Panc1 (cell line): ENCODE measurements around the gene FBXL12. TPM values are rescaled to one million over a fixed set of nuclear protein-coding genes. Genes with fewer than 3 reads are reported as not detected.

Source experiments
- ATAC-seq: fragments of 200-7000 bp; cut with Tn5 transposase; 2 replicates; pipeline ENCODE4 v1.9.1; 2020; ENCODE audit warnings: mild to moderate bottlenecking, moderate library complexity
- BruUV-seq: library from RNA; stranded (reverse); fragments of 400-500 nt; replicated peaks from 2 replicates; lab custom pipeline; 2021; lab: Mats Ljungman, UMichigan
- CTCF ChIA-PET: fragments of 300-600 bp; sonication (Branson Sonifier 250); formaldehyde crosslinking; loops from one replicate; lab custom pipeline; 2022; ENCODE audit warnings: antibody characterized with exemption; lab: Charles Lee
- POLR2A ChIA-PET: fragments of 300-600 bp; sonication (Branson Sonifier 250); formaldehyde crosslinking; loops from one replicate; lab custom pipeline; 2022; ENCODE audit warnings: antibody characterized with exemption; lab: Charles Lee
- DNase-seq: peaks from one replicate; pipeline ENCODE4 v3.0.0-alpha.2; 2010; ENCODE audit warnings: low read depth, low spot score
- H3K27ac ChIP-seq: 2 replicates; pipeline ENCODE4 v1.5.1; 2011; ENCODE audit warnings: mild to moderate bottlenecking, low read length, inconsistent platforms
- H3K27me3 ChIP-seq: fragments of 200-500 bp; sonication (Bioruptor generic); 2 replicates; pipeline ENCODE4 v1.6.0; 2014; ENCODE audit warnings: low read length, inconsistent platforms; ENCODE audit not compliant: control insufficient read depth, insufficient read depth
- H3K36me3 ChIP-seq: fragments of 200-500 bp; sonication (Bioruptor generic); 2 replicates; pipeline ENCODE4 v1.5.1; 2014; ENCODE audit warnings: inconsistent platforms, mild to moderate bottlenecking, low read length, moderate library complexity; ENCODE audit not compliant: control insufficient read depth, insufficient read depth
- H3K4me1 ChIP-seq: 2 replicates; pipeline ENCODE4 v1.5.1; 2011; ENCODE audit warnings: inconsistent platforms, mild to moderate bottlenecking, low read length, moderate library complexity; ENCODE audit not compliant: control insufficient read depth, insufficient read depth
- H3K4me3 ChIP-seq, 2 experiments: 2 replicates each; pipeline ENCODE4 v1.5.1; 2011 to 2012; ENCODE audit warnings: low read depth in 2 of 2, low read length in 2 of 2, mild to moderate bottlenecking in 2 of 2, inconsistent platforms in 1 of 2, moderate library complexity in 1 of 2
- H3K9me3 ChIP-seq: fragments of 200-500 bp; sonication (Bioruptor generic); 2 replicates; pipeline ENCODE4 v1.5.1; 2014; ENCODE audit warnings: low read depth, mild to moderate bottlenecking, inconsistent platforms, low read length, moderate library complexity; ENCODE audit not compliant: control insufficient read depth, insufficient read depth
- CTCF ChIP-seq: fragments of 450-650 bp; IDR thresholded peaks from 2 replicates; pipeline ENCODE4 v1.5.1; 2017; ENCODE audit warnings: mild to moderate bottlenecking
- POLR2AphosphoS5 ChIP-seq: IDR thresholded peaks from 2 replicates; pipeline ENCODE4 v1.6.1; 2012; ENCODE audit warnings: mild to moderate bottlenecking, low read depth, low read length, moderate library complexity
- REST ChIP-seq, 2 experiments: IDR thresholded peaks; 2 replicates each; pipeline ENCODE4 v1.6.1; 2011 to 2012; ENCODE audit warnings: low read depth in 2 of 2, control low read depth in 1 of 2, low read length in 1 of 2, mild to moderate bottlenecking in 1 of 2, moderate library complexity in 1 of 2; ENCODE audit not compliant: insufficient read depth in 1 of 2
- SIN3A ChIP-seq: IDR thresholded peaks from 2 replicates; pipeline ENCODE4 v1.6.1; 2012; ENCODE audit warnings: low read depth, mild to moderate bottlenecking, low read length, moderate library complexity, borderline replicate concordance; ENCODE audit not compliant: insufficient read depth
- TCF7L2 ChIP-seq: IDR thresholded peaks from 2 replicates; pipeline ENCODE4 v1.6.1; 2011; ENCODE audit warnings: mild to moderate bottlenecking, low read depth, low read length, inconsistent platforms
- in situ Hi-C: cut with HindIII; loops from 2 replicates; pipeline ENCODE4 v1.10.0; 2016; ENCODE audit warnings: low sequenced_read_pairs, low pct_unique_long_range_greater_than_20kb
- intact Hi-C: fragments of 100-400 bp; cut with micrococcal nuclease; formaldehyde crosslinking; loops from one replicate; pipeline ENCODE4 v1.10.0; 2022; ENCODE audit not compliant: unreplicated experiment
- total RNA-seq: library from RNA; stranded (reverse); gene quantifications from one replicate; pipeline ENCODE4 v1.2.1, GENCODE V29; 2021; ENCODE audit not compliant: unreplicated experiment

The FBXL12 gene
- total RNA-seq, 1 experiment from 2014 or later, result 29.2 TPM

GRCh38 chr19:9808855-9809824 lies 9.7 kb downstream of the FBXL12 start:
- H3K4me1 ChIP-seq, result no peaks in the 10 kb centered on the region
- no peaks in the 10 kb centered on the region for H3K9me3 ChIP-seq
- BruUV-seq, result no TSS peak
- H3K27ac ChIP-seq, result no peak overlapping the region
- H3K27me3 ChIP-seq, result no peaks in the 10 kb centered on the region
- intact Hi-C loops, result no loop called here
- no peak overlapping the region for H3K4me3 ChIP-seq
- in situ Hi-C loops, result no loop called here
- DNase-seq, result no peak
- ChIA-PET POLR2A (no interaction called here), CTCF (no interaction called here)
- TF ChIP-seq REST (IDR thresholded peaks at IDR 0.05; ENCODE audit: insufficient read depth in 1 of 2, low read depth in 2 of 2, low read length in 1 of 2) (no peak), TCF7L2 (no peak), SIN3A (no peak), CTCF (no peak), POLR2AphosphoS5 (no peak)
- no peak for ATAC-seq
- H3K36me3 ChIP-seq, result no peaks in the 10 kb centered on the region; the same call in 1 of the 2 replicates

GRCh38 chr19:9806803-9807202 lies 12.1 kb downstream of the FBXL12 start:
- CTCF ChIA-PET, result no interaction called here
- in situ Hi-C loops, result no loop called here
- no peaks in the 10 kb centered on the region; the same call in 1 of the 2 replicates for H3K36me3 ChIP-seq

More at GRCh38 chr19:9806803-9807202, 12.1 kb downstream of the FBXL12 start:
- no peaks in the 10 kb centered on the region for H3K4me1 ChIP-seq
- intact Hi-C loops, result no loop called here
- no peaks in the 10 kb centered on the region for H3K9me3 ChIP-seq
- ATAC-seq (no peak), DNase-seq (no peak)
- TF ChIP-seq CTCF (no peak), POLR2AphosphoS5 (no peak), TCF7L2 (no peak), REST (IDR thresholded peaks at IDR 0.05; ENCODE audit: insufficient read depth in 1 of 2, low read depth in 2 of 2, low read length in 1 of 2) (no peak), SIN3A (no peak)
- no peak overlapping the region for H3K27ac ChIP-seq
- H3K27me3 ChIP-seq, result no peaks in the 10 kb centered on the region
- no TSS peak for BruUV-seq
- POLR2A ChIA-PET, result no interaction called here
- no peak overlapping the region for H3K4me3 ChIP-seq
